HCT116 (cell line): Measurements from ENCODE around the gene TMEM175. TPM values are rescaled to one million over a fixed set of nuclear protein-coding genes. Genes with fewer than 3 reads are reported as not detected.

ENCODE experiments used
- ATAC-seq: fragments of 200-7000 bp; cut with Tn5 transposase; 2 replicates; pipeline ENCODE4 v1.9.1; 2020; ENCODE audit warnings: mild to moderate bottlenecking, moderate library complexity
- BruUV-seq: library from RNA; stranded (reverse); fragments of 400-500 nt; replicated peaks from 2 replicates; lab custom pipeline; 2021; lab: Mats Ljungman, UMichigan
- CTCF ChIA-PET: fragments of 300-600 bp; sonication (Branson Sonifier 250); formaldehyde crosslinking; loops from one replicate; lab custom pipeline; 2021; ENCODE audit warnings: antibody characterized with exemption; lab: Charles Lee
- POLR2A ChIA-PET: fragments of 300-600, 350-600 bp; sonication (Branson Sonifier 250); formaldehyde crosslinking; loops from one replicate; lab custom pipeline; 2021; ENCODE audit warnings: antibody characterized with exemption; lab: Charles Lee
- RAD21 ChIA-PET, 2 experiments: fragments of 300-600 bp; sonication (Branson Sonifier 250); formaldehyde crosslinking; loops; one replicate each; lab custom pipeline; 2023; ENCODE audit warnings: low total read pairs in 2 of 2; ENCODE audit not compliant: uncharacterized antibody in 2 of 2, unreplicated experiment in 2 of 2, low non-redundant PET in 1 of 2; lab: Charles Lee
- DNase-seq: peaks from one replicate; pipeline ENCODE4 v3.0.0-alpha.2; 2010; ENCODE audit warnings: low read depth, low spot score
- H2AFZ ChIP-seq: fragments of 200-600 bp; shearing (Covaris generic), sonication (generic); 2 replicates; pipeline ENCODE4 v1.6.1; 2017; ENCODE audit warnings: low read depth, mixed run types, mixed read lengths, antibody characterized with exemption, low read length; ENCODE audit not compliant: poor library complexity, severe bottlenecking
- H3K27ac ChIP-seq: 2 replicates; pipeline ENCODE4 v1.5.1; 2012; ENCODE audit warnings: low read depth, low read length
- H3K27me3 ChIP-seq: fragments of 200-600 bp; sonication (generic); 2 replicates; pipeline ENCODE4 v1.6.1; 2016; ENCODE audit warnings: mixed run types, low read length, mixed read lengths; ENCODE audit not compliant: insufficient read depth
- H3K36me3 ChIP-seq, 2 experiments: fragments of 200-500 bp in 1 of 2; fragments of 200-600 bp in 1 of 2; sonication (Bioruptor generic) in 1 of 2; sonication (generic) in 1 of 2; 2 replicates each; pipeline versions ENCODE4 v1.5.1 to v1.6.1; 2014 to 2016; ENCODE audit warnings: low read length in 2 of 2, inconsistent platforms in 1 of 2, mixed read lengths in 1 of 2, mixed run types in 1 of 2; ENCODE audit not compliant: insufficient read depth in 2 of 2, control insufficient read depth in 1 of 2
- H3K4me1 ChIP-seq, 2 experiments: fragments of 200-600 bp in 1 of 2; sonication (generic) in 1 of 2; 2 replicates each; pipeline versions ENCODE4 v1.5.1 to v1.6.1; 2012 to 2017; ENCODE audit warnings: low read length in 2 of 2, inconsistent platforms in 1 of 2, mild to moderate bottlenecking in 1 of 2, mixed read lengths in 1 of 2, mixed run types in 1 of 2, moderate library complexity in 1 of 2; ENCODE audit not compliant: insufficient read depth in 2 of 2, control insufficient read depth in 1 of 2
- H3K4me2 ChIP-seq: fragments of 200-600 bp; sonication (generic); 2 replicates; pipeline ENCODE4 v1.6.1; 2017; ENCODE audit warnings: mixed run types, low read length, mixed read lengths
- H3K4me3 ChIP-seq, 2 experiments: fragments of 200-600 bp in 1 of 2; sonication (generic) in 1 of 2; replicated peaks in 1 of 2; 2 replicates each; pipeline ENCODE4 v1.5.1; 2011 to 2016; ENCODE audit warnings: low read length in 2 of 2, control low read depth in 1 of 2, low read depth in 1 of 2, mild to moderate bottlenecking in 1 of 2, mixed read lengths in 1 of 2, mixed run types in 1 of 2
- H3K79me2 ChIP-seq: fragments of 200-600 bp; sonication (generic); 2 replicates; pipeline ENCODE4 v1.6.1; 2017; ENCODE audit warnings: mild to moderate bottlenecking, mixed run types, low read length, moderate library complexity, mixed read lengths; ENCODE audit not compliant: insufficient read depth
- H3K9ac ChIP-seq: fragments of 200-600 bp; sonication (generic); 2 replicates; pipeline ENCODE4 v1.6.1; 2016; ENCODE audit warnings: low read length, mixed read lengths
- H3K9me2 ChIP-seq: fragments of 200-600 bp; sonication (generic), shearing (Covaris generic); 2 replicates; pipeline ENCODE4 v1.6.1; 2017; ENCODE audit warnings: mixed run types, mild to moderate bottlenecking, moderate library complexity; ENCODE audit not compliant: insufficient read depth
- H3K9me3 ChIP-seq, 2 experiments: fragments of 200-500 bp in 1 of 2; fragments of 200-600 bp in 1 of 2; sonication (Bioruptor generic) in 1 of 2; sonication (generic) in 1 of 2; 2 replicates each; pipeline ENCODE4 v1.6.1; 2014 to 2017; ENCODE audit warnings: low read length in 2 of 2, mixed read lengths in 2 of 2, inconsistent platforms in 1 of 2, low read depth in 1 of 2, mild to moderate bottlenecking in 1 of 2, mixed run types in 1 of 2, moderate library complexity in 1 of 2; ENCODE audit not compliant: control insufficient read depth in 1 of 2, insufficient read depth in 1 of 2
- H4K20me1 ChIP-seq: fragments of 200-600 bp; sonication (generic), shearing (Covaris generic); 2 replicates; pipeline ENCODE4 v1.6.1; 2017; ENCODE audit warnings: mixed run types, mild to moderate bottlenecking, moderate library complexity; ENCODE audit not compliant: insufficient read depth
- ATF3 ChIP-seq: IDR thresholded peaks from 2 replicates; pipeline ENCODE4 v1.6.1; 2012
- CBX3 ChIP-seq: IDR thresholded peaks from 2 replicates; pipeline ENCODE4 v1.6.1; 2012; ENCODE audit warnings: low read depth
- ELF1 ChIP-seq: IDR thresholded peaks from 2 replicates; pipeline ENCODE4 v1.6.1; 2012; ENCODE audit warnings: low read depth, borderline replicate concordance
- EZH2 ChIP-seq: fragments of 200-600 bp; sonication (generic); IDR thresholded peaks from 2 replicates; pipeline ENCODE4 v1.6.1; 2017; ENCODE audit warnings: antibody characterized with exemption, mixed run types
- EZH2phosphoT487 ChIP-seq: fragments of 200-600 bp; IDR thresholded peaks from 2 replicates; pipeline ENCODE4 v1.6.1; 2018; ENCODE audit warnings: antibody characterized with exemption, borderline replicate concordance
- JUND ChIP-seq: IDR thresholded peaks from 2 replicates; pipeline ENCODE4 v1.6.1; 2012
- SIN3A ChIP-seq: IDR thresholded peaks from 2 replicates; pipeline ENCODE4 v1.6.1; 2012; ENCODE audit warnings: low read depth
- TCF7L2 ChIP-seq: IDR thresholded peaks from 2 replicates; pipeline ENCODE4 v1.7.0; 2011; ENCODE audit warnings: borderline replicate concordance, inconsistent platforms; ENCODE audit not compliant: insufficient read depth, insufficient read length; ENCODE audit errors: extremely low read depth
- YY1 ChIP-seq: IDR thresholded peaks from 2 replicates; pipeline ENCODE4 v1.6.1; 2011; ENCODE audit warnings: low read length, low read depth, moderate library complexity, mild to moderate bottlenecking; ENCODE audit not compliant: insufficient replicate concordance; ENCODE audit errors: extremely low read depth
- ZFX ChIP-seq: fragments of 450-650 bp; IDR thresholded peaks from 2 replicates; pipeline ENCODE4 v1.6.1; 2017
- ZNF274 ChIP-seq: fragments of 200-500 bp; sonication (Bioruptor generic); IDR thresholded peaks from 2 replicates; pipeline ENCODE4 v1.6.1; 2014; ENCODE audit warnings: mild to moderate bottlenecking, low read depth, low read length, inconsistent platforms
- intact Hi-C: fragments of 100-400 bp; cut with micrococcal nuclease; formaldehyde crosslinking; loops from 2 replicates; pipeline ENCODE4 v1.10.0; 2022
- total RNA-seq: library from RNA; stranded (reverse); gene quantifications from one replicate; pipeline ENCODE4 v1.2.1, GENCODE V29; 2021; ENCODE audit not compliant: unreplicated experiment

Gene TMEM175
- total RNA-seq, 1 experiment from 2014 or later, result 17.5 TPM

DNA sequence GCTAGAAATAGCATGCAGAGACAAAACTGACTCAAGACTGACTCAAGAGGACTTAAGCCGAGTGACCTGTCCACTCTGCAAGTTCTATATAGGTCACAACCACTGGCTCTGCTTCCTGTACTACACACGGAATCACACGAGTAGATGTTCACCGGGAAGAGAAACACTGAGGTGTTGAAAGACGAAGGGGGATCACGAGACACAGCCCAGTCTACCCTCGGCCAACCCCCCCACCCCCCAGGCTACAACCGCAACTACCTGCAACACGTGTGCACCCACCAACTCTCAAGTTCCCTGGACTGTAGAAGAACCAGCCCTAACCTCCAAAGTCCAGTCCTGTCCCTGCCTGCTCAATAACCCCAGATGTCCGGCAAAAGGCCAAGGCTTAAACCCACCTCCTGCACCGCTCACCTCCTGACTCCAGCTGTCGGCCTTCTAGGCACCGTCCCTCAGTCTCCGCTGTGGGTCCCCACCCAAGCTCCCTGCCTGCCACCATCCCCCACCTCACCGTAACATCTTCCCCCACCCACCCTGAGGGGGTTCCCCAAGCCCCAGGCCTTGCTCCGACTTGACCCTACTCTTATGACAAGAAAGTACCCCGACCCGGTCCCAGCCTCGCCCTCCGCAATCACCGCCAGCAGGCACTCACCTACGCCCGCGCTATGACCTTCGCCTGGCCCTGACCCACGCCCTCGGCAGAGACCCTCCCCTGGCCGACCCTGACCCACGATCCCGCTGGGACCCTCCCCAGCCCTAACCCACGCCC, 883 bp upstream of the TMEM175 start:
- no peak for DNase-seq
- peaks cover 6 to 14% of the 10 kb centered on the region in 2 experiments; a peak in 3 of 4 replicates for H3K4me1 ChIP-seq
- no peak for TF ChIP-seq EZH2
- TF ChIP-seq JUND, result no peak
- TF ChIP-seq CBX3, result no peak
- TF ChIP-seq YY1, result no peak
- TF ChIP-seq SIN3A, result no peak
- TF ChIP-seq TCF7L2, result no peak
- no peak for TF ChIP-seq ZFX
- no peak for TF ChIP-seq ELF1
- TF ChIP-seq ZNF274, result no peak
- TF ChIP-seq EZH2phosphoT487, result no peak
- no peak for TF ChIP-seq ATF3
- H3K36me3 ChIP-seq, result no peaks in the 10 kb centered on the region
- no peak overlapping the region for H2AFZ ChIP-seq
- H3K4me2 ChIP-seq, result peak overlapping the region; percentile 100
- RAD21 ChIA-PET, result no interaction called here
- H3K27ac ChIP-seq, result peak overlapping the region; percentile 84
- peak overlapping the region; percentile 91 to 98 for H3K4me3 ChIP-seq
- H3K27me3 ChIP-seq, result no peaks in the 10 kb centered on the region
- POLR2A ChIA-PET, result no interaction called here
- CTCF ChIA-PET, result interaction anchor here (1.0 to 1.2 kb wide), 2 partner anchors 56 to 189 kb away, joined by 3 to 7 read pairs; partner anchors contain the start of gene IDUA
- no TSS peak for BruUV-seq
- peak overlapping the region; percentile 99 for H3K9ac ChIP-seq
- 0 out of 2 replicates have a peak, but pooled peaks have one; percentile 6 for ATAC-seq
- H3K9me3 ChIP-seq, result no peaks in the 10 kb centered on the region
- intact Hi-C loops, result no loop called here
- H4K20me1 ChIP-seq, result no peaks in the 10 kb centered on the region
- H3K79me2 ChIP-seq, result peaks cover 58% of the 10 kb centered on the region
- H3K9me2 ChIP-seq, result no peaks in the 10 kb centered on the region
